ENCODE data around the gene F2RL2. TPM values are rescaled to one million over a fixed set of nuclear protein-coding genes. Genes with fewer than 3 reads are reported as not detected.

The F2RL2 gene
- total RNA-seq, 1 experiment from 2014 or later = not detected

GRCh38 chr5:76595755-76596481, 27.3 kb downstream of the F2RL2 start:
- Histone ChIP-seq H3K79me1 (ENCODE audit: insufficient read depth, low read depth, low read length, poor library complexity, severe bottlenecking) (no peaks in the 10 kb centered on the region), H3K79me2 (ENCODE audit: insufficient read depth, low read length) (no peaks in the 10 kb centered on the region), H3K9me3 (ENCODE audit: control insufficient read depth, low read depth, low read length) (no peaks in the 10 kb centered on the region), H2BK20ac (ENCODE audit: low read depth, low read length, poor library complexity, severe bottlenecking) (no peak overlapping the region), H4K91ac (ENCODE audit: insufficient read length, low read depth, low read length) (no peak overlapping the region), H4K5ac (ENCODE audit: insufficient read length, low read depth, low read length) (no peak overlapping the region), H3K23me2 (ENCODE audit: insufficient read length, low read depth, low read length, poor library complexity, severe bottlenecking) (no peaks in the 10 kb centered on the region), H3T11ph (ENCODE audit: low read length) (no peak overlapping the region), H3K4ac (ENCODE audit: low read depth, low read length) (no peak overlapping the region), H2AK5ac (ENCODE audit: insufficient read length, low read length) (no peak overlapping the region), H3K9ac (ENCODE audit: extremely low read depth, insufficient read length, low read length) (no peak overlapping the region), H3K18ac (ENCODE audit: insufficient read length, low read depth, low read length) (no peak overlapping the region), H3K27me3 (ENCODE audit: insufficient read depth, low read length) (no peaks in the 10 kb centered on the region), H3K4me2 (ENCODE audit: insufficient read depth, insufficient read length, low read length) (no peak overlapping the region), H3K56ac (ENCODE audit: insufficient read length, low read depth, low read length) (no peak overlapping the region), H3K14ac (ENCODE audit: insufficient read depth, low read length) (no peak overlapping the region), H3K4me1 (ENCODE audit: insufficient read depth, low read length) (no peaks in the 10 kb centered on the region), H2AFZ (ENCODE audit: low read length) (no peak overlapping the region), H3K23ac (ENCODE audit: insufficient read length, low read depth, low read length) (no peak overlapping the region), H2BK120ac (ENCODE audit: low read depth, low read length, poor library complexity, severe bottlenecking) (no peak overlapping the region), H3K27ac (ENCODE audit: insufficient read length, low read depth, low read length) (no peak overlapping the region), H4K20me1 (ENCODE audit: control insufficient read depth, insufficient read depth, insufficient read length) (no peaks in the 10 kb centered on the region), H2BK15ac (ENCODE audit: low read depth, low read length) (no peak overlapping the region), H2BK12ac (ENCODE audit: insufficient read length, low read depth, low read length) (no peak overlapping the region), H2BK5ac (ENCODE audit: insufficient read length, low read length) (no peak overlapping the region), H4K8ac (replicated peaks; ENCODE audit: insufficient read length, low read depth, low read length) (no peak overlapping the region)
- H3K4me3 Mint-ChIP-seq = no peak overlapping the region
- peaks cover 0 to 5% (median 0%) of the 10 kb centered on the region in 3 experiments; a peak in 2 of 7 replicates for H3K36me3 Mint-ChIP-seq (ENCODE audit: insufficient read depth in 1 of 3, low read depth in 3 of 3)
- DNase-seq = no peak
- H3K4me1 Mint-ChIP-seq = no peaks in the 10 kb centered on the region
- no peak overlapping the region for H3K27ac Mint-ChIP-seq
- no peaks in the 10 kb centered on the region for H3K9me3 Mint-ChIP-seq
- no peak for TF ChIP-seq CTCF (conservative IDR thresholded peaks at IDR 0.05)
- WGBS (ENCODE audit: extremely low coverage, insufficient read length, low lambda C conversion rate) = no CpG with 5 or more reads among the region's 3 CpGs
- H3K27me3 Mint-ChIP-seq (ENCODE audit: low read depth) = no peaks in the 10 kb centered on the region

Measured in H9 (cell line).